ENCODE measurements around the gene ARID1B. TPM values are rescaled to one million over a fixed set of nuclear protein-coding genes. Genes with fewer than 3 reads are reported as not detected.

ARID1B gene
- total RNA-seq, 1 experiment from 2014 or later: 91.7 TPM

DNA sequence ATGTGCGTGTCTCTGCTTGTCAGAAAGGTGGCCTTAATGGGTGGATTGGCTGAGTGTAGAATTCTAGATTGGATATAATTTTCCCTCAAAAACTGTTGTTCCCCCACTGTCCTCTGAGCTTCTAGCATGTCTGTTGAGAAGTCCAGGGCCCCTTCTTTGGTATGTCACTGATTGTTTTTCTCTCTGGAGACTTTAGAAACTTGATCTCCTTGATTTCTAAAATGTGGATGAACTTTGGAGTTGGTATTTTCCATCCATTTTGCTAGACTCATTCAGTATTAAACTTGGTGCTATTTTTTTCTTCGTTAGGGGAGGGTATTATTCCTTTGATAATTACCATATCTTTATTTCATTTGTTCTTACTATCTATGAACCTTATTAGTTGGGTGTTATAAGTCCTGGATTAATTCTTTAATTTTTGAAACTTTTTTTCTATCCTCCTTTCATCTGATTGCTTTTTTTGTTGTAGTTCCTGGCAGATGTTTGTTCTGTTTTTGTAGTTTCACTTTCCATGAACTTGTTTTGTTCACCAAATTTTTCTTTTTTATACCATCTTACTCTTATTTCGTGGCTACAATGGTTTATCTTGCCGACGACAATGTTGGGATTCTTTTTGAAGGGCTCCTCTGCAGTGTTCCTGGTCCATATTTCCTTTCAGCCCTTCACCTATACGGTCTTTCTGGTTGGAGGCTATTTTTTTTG lies 68.4 kb downstream of the ARID1B start:
- CTCF ChIA-PET: no interaction called here
- TF ChIP-seq, protein P1, sequence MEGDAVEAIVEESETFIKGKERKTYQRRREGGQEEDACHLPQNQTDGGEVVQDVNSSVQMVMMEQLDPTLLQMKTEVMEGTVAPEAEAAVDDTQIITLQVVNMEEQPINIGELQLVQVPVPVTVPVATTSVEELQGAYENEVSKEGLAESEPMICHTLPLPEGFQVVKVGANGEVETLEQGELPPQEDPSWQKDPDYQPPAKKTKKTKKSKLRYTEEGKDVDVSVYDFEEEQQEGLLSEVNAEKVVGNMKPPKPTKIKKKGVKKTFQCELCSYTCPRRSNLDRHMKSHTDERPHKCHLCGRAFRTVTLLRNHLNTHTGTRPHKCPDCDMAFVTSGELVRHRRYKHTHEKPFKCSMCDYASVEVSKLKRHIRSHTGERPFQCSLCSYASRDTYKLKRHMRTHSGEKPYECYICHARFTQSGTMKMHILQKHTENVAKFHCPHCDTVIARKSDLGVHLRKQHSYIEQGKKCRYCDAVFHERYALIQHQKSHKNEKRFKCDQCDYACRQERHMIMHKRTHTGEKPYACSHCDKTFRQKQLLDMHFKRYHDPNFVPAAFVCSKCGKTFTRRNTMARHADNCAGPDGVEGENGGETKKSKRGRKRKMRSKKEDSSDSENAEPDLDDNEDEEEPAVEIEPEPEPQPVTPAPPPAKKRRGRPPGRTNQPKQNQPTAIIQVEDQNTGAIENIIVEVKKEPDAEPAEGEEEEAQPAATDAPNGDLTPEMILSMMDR (IDR thresholded peaks at IDR 0.05): no peak
- no peak for TF ChIP-seq SIN3A (IDR thresholded peaks at IDR 0.05; ENCODE audit: borderline replicate concordance, insufficient read depth, low read depth, low read length)
- no peak for TF ChIP-seq REST (IDR thresholded peaks at IDR 0.05; ENCODE audit: insufficient read depth in 1 of 2, low read depth in 2 of 2, low read length in 1 of 2)
- TF ChIP-seq POLR2AphosphoS5 (IDR thresholded peaks at IDR 0.05; ENCODE audit: low read depth, low read length): no peak
- TF ChIP-seq TCF7L2 (IDR thresholded peaks at IDR 0.05; ENCODE audit: low read depth, low read length): no peak
- no TSS peak for BruUV-seq (replicated peaks)
- Histone ChIP-seq H3K27ac (ENCODE audit: low read length) (no peak overlapping the region), H3K9me3 (ENCODE audit: control insufficient read depth, insufficient read depth, low read depth, low read length) (no peaks in the 10 kb centered on the region), H3K4me3 (ENCODE audit: low read depth in 2 of 2, low read length in 2 of 2) (no peak overlapping the region), H3K36me3 (ENCODE audit: control insufficient read depth, insufficient read depth, low read length) (no peaks in the 10 kb centered on the region), H3K27me3 (ENCODE audit: control insufficient read depth, insufficient read depth, low read length) (no peaks in the 10 kb centered on the region), H3K4me1 (ENCODE audit: control insufficient read depth, insufficient read depth, low read length) (peaks cover 10% of the 10 kb centered on the region)
- DNase-seq (ENCODE audit: low read depth, low spot score): no peak
- POLR2A ChIA-PET: no interaction called here
- intact Hi-C loops (cut with micrococcal nuclease; ENCODE audit: unreplicated experiment) (no loop called here), in situ Hi-C loops (cut with HindIII; ENCODE audit: low pct_unique_long_range_greater_than_20kb, low sequenced_read_pairs) (no loop called here)
- ATAC-seq: no peak

- no TSS peak for BruUV-seq (replicated peaks)
- DNase-seq (ENCODE audit: low read depth, low spot score): no peak
- CTCF ChIA-PET: no interaction called here
- POLR2A ChIA-PET: no interaction called here
- intact Hi-C loops (cut with micrococcal nuclease; ENCODE audit: unreplicated experiment) (no loop called here), in situ Hi-C loops (cut with HindIII; ENCODE audit: low pct_unique_long_range_greater_than_20kb, low sequenced_read_pairs) (no loop called here)
- Histone ChIP-seq H3K27me3 (ENCODE audit: control insufficient read depth, insufficient read depth, low read length) (no peaks in the 10 kb centered on the region), H3K4me1 (ENCODE audit: control insufficient read depth, insufficient read depth, low read length) (peaks cover 10% of the 10 kb centered on the region), H3K9me3 (ENCODE audit: control insufficient read depth, insufficient read depth, low read depth, low read length) (no peaks in the 10 kb centered on the region), H3K36me3 (ENCODE audit: control insufficient read depth, insufficient read depth, low read length) (no peaks in the 10 kb centered on the region), H3K4me3 (ENCODE audit: low read depth in 2 of 2, low read length in 2 of 2) (no peak overlapping the region), H3K27ac (ENCODE audit: low read length) (no peak overlapping the region)
- no peak for TF ChIP-seq POLR2AphosphoS5 (IDR thresholded peaks at IDR 0.05; ENCODE audit: low read depth, low read length)
- TF ChIP-seq SIN3A (IDR thresholded peaks at IDR 0.05; ENCODE audit: borderline replicate concordance, insufficient read depth, low read depth, low read length): no peak
- TF ChIP-seq, protein P1 (IDR thresholded peaks at IDR 0.05): no peak
- no peak for TF ChIP-seq REST (IDR thresholded peaks at IDR 0.05; ENCODE audit: insufficient read depth in 1 of 2, low read depth in 2 of 2, low read length in 1 of 2)
- ATAC-seq: no peak
Measured at GRCh38 chr6:156846845-156847599, 69.8 kb downstream of the ARID1B start.
